GM12801 (cell line): ENCODE measurements around the gene SCUBE1.

Experiments
- CTCF ChIP-seq: IDR thresholded peaks from one replicate; pipeline ENCODE4 v1.5.1; 2011; ENCODE audit warnings: control low read depth; ENCODE audit not compliant: insufficient read length; ENCODE audit errors: extremely low read depth

Gene SCUBE1

GRCh38 chr22:43343262-43343669 lies at the start of gene SCUBE1:
SCUBE1 (minus strand) TSS chr22:43343372; CDS start chr22:43343261, 111 bp downstream.
- no peak for TF ChIP-seq CTCF

- TF ChIP-seq CTCF: no peak
Measured at GRCh38 chr22:43392385-43392989, 49.3 kb upstream of the SCUBE1 start.

- TF ChIP-seq CTCF: no peak
Measured at GRCh38 chr22:43391306-43391705, 48.1 kb upstream of the SCUBE1 start.

- no peak for TF ChIP-seq CTCF
Measured at GRCh38 chr22:43390872-43391271, 47.7 kb upstream of the SCUBE1 start.

GRCh38 chr22:43390166-43390565 lies 47.0 kb upstream of the SCUBE1 start:
- TF ChIP-seq CTCF: no peak

GRCh38 chr22:43389227-43389836 lies 46.2 kb upstream of the SCUBE1 start:
- TF ChIP-seq CTCF: no peak

GRCh38 chr22:43388420-43388851 lies 45.3 kb upstream of the SCUBE1 start:
- peak; percentile 53 for TF ChIP-seq CTCF

- TF ChIP-seq CTCF: no peak
Measured at GRCh38 chr22:43387815-43388214, 44.6 kb upstream of the SCUBE1 start.
